Skin of body (tissue), 2 donors: ENCODE data around the gene ANGPTL2. TPM values are rescaled to one million over a fixed set of nuclear protein-coding genes. Genes with fewer than 3 reads are reported as not detected.
A peak's percentile ranks its signal among the peaks of the same experiment; 100 is the strongest.

Experiments
- DNase-seq: peaks from one replicate; lab custom pipeline; 2025; lab: John Stamatoyannopoulos, UW
- total RNA-seq: library from RNA; depleted of rRNA; stranded (reverse); fragments of >200 nt; gene quantifications from one replicate; pipeline ENCODE4 v1.2.3, GENCODE V29; 2014

ANGPTL2 gene
- total RNA-seq, 1 donor from 2014 or later: 38.3 TPM

GRCh38 chr9:127051881-127052595, 70.4 kb downstream of the ANGPTL2 start:
- DNase-seq: peak; percentile 69

- no peak for DNase-seq
Observed at GRCh38 chr9:127050591-127051001, 71.8 kb downstream of the ANGPTL2 start.

GRCh38 chr9:127050152-127050551, 72.3 kb downstream of the ANGPTL2 start:
- no peak for DNase-seq

GRCh38 chr9:127049581-127049980, 72.9 kb downstream of the ANGPTL2 start:
- no peak for DNase-seq

GRCh38 chr9:127049044-127049443, 73.4 kb downstream of the ANGPTL2 start:
- DNase-seq: peak; percentile 62

GRCh38 chr9:127047971-127048370, 74.5 kb downstream of the ANGPTL2 start:
- DNase-seq: no peak

GRCh38 chr9:127045148-127045547, 77.3 kb downstream of the ANGPTL2 start:
- DNase-seq: no peak

- DNase-seq: no peak
Observed at GRCh38 chr9:127039492-127039891, 82.9 kb downstream of the ANGPTL2 start.

GRCh38 chr9:127038531-127038930, 83.9 kb downstream of the ANGPTL2 start:
- DNase-seq: no peak

Other genes with a start within 250 kb of the ANGPTL2 start
- 11.9 TPM for gene RALGPS1, start 207.9 kb downstream of the ANGPTL2 start, total RNA-seq
- 51.1 TPM for gene GARNL3, start 142.1 kb upstream of the ANGPTL2 start, total RNA-seq